K562 (cell line): Measurements from ENCODE around the gene MARCHF3. TPM values are rescaled to one million over a fixed set of nuclear protein-coding genes. Genes with fewer than 3 reads are reported as not detected.

Experiments used
- C11orf30 ChIP-seq: fragments of 450-650 bp; IDR thresholded peaks from 2 replicates; pipeline ENCODE4 v1.6.1; 2016; ENCODE audit warnings: low read depth, mild to moderate bottlenecking
- CREB1 ChIP-seq, 2 experiments: sonication (generic) in 1 of 2; formaldehyde crosslinking in 1 of 2; IDR thresholded peaks; 2 replicates each; pipeline versions ENCODE4 v1.6.1 to v1.8.0; 2012 to 2022; ENCODE audit warnings: inconsistent platforms in 1 of 2, mild to moderate bottlenecking in 1 of 2, missing genetic modification reagents in 1 of 2, moderate library complexity in 1 of 2
- FOXA1 ChIP-seq: fragments of 450-650 bp; IDR thresholded peaks from 2 replicates; pipeline ENCODE4 v1.6.1; 2016; ENCODE audit warnings: mild to moderate bottlenecking, borderline replicate concordance
- GATAD2A ChIP-seq: fragments of 450-650 bp; IDR thresholded peaks from 2 replicates; pipeline ENCODE4 v1.6.1; 2017
- MAZ ChIP-seq, 2 experiments: fragments of 450-650 bp in 1 of 2; sonication (generic) in 1 of 2; formaldehyde crosslinking; IDR thresholded peaks in 1 of 2; conservative IDR thresholded peaks in 1 of 2; 2 replicates each; pipeline versions ENCODE4 v1.4.0 to v1.5.0; 2020; ENCODE audit warnings: mild to moderate bottlenecking in 1 of 2, missing genetic modification reagents in 1 of 2
- MCM3 ChIP-seq: fragments of 450-650 bp; IDR thresholded peaks from 2 replicates; pipeline ENCODE4 v1.6.1; 2016
- NCOA2 ChIP-seq, 2 experiments: fragments of 450-650 bp; IDR thresholded peaks; 2 replicates each; pipeline ENCODE4 v1.6.1; 2018; ENCODE audit warnings: mild to moderate bottlenecking in 2 of 2, moderate library complexity in 1 of 2; ENCODE audit not compliant: partially characterized antibody in 2 of 2
- RAD51 ChIP-seq: fragments of 450-650 bp; IDR thresholded peaks from 2 replicates; pipeline ENCODE4 v1.7.1; 2016; ENCODE audit warnings: low read depth, mild to moderate bottlenecking, borderline replicate concordance
- SIN3A ChIP-seq, 2 experiments: fragments of 150-350 bp in 1 of 2; IDR thresholded peaks; 2 replicates each; pipeline ENCODE4 v1.6.1; 2011 to 2016; ENCODE audit warnings: borderline replicate concordance in 2 of 2, low read depth in 2 of 2, low read length in 2 of 2, mild to moderate bottlenecking in 2 of 2, moderate library complexity in 2 of 2; ENCODE audit not compliant: control insufficient read depth in 1 of 2
- SOX6 ChIP-seq: fragments of 450-650 bp; IDR thresholded peaks from 2 replicates; pipeline ENCODE4 v1.6.1; 2014; ENCODE audit warnings: mild to moderate bottlenecking
- TBP ChIP-seq: optimal IDR thresholded peaks from 2 replicates; pipeline ENCODE3; 2011; ENCODE audit warnings: low read depth, low read length, improper control_type of control experiment
- ZBTB11 ChIP-seq, 3 experiments: fragments of 200-800 bp in 1 of 3; fragments of 250-450 bp in 1 of 3; fragments of 450-650 bp in 1 of 3; sonication (Bioruptor Pico) in 1 of 3; sonication (Bioruptor generic) in 1 of 3; formaldehyde crosslinking in 1 of 3; IDR thresholded peaks; 2 replicates each; pipeline versions ENCODE4 v1.6.1 to v1.8.0; 2016 to 2022; ENCODE audit warnings: mild to moderate bottlenecking in 2 of 3, missing genetic modification characterization in 2 of 3, missing compliant biosample characterization in 1 of 3, moderate library complexity in 1 of 3
- ZKSCAN3 ChIP-seq: fragments of 250-450 bp; sonication (Bioruptor Pico); IDR thresholded peaks from 2 replicates; pipeline ENCODE4 v1.4.0; 2020
- polyA plus RNA-seq, 8 experiments: library from polyadenylated mRNA; depleted of rRNA in 4 of 8; stranded (reverse) in 5 of 8; unstranded in 3 of 8; fragments of >200 nt; fragmentation: Nextera tagmentation in 2 of 8; fragmentation: Illumina TruSeq in 1 of 8; extraction: Ambion mirVana in 2 of 8; extraction: Trizol in 1 of 8; gene quantifications; 2 replicates each; pipeline versions ENCODE4 v1.2.1 to v1.2.3, GENCODE V29; 2011 to 2014; ENCODE audit warnings: inconsistent platforms in 1 of 8, missing spikeins in 1 of 8
- total RNA-seq, 7 experiments: library from RNA; depleted of rRNA in 6 of 7; stranded (reverse); fragments of >200 nt in 6 of 7; fragmentation: Illumina TruSeq in 2 of 7; extraction: Trizol in 2 of 7; gene quantifications; 2 replicates each; pipeline versions ENCODE4 v1.2.1 to v1.2.3, GENCODE V29; 2011 to 2021; ENCODE audit warnings: low replicate concordance in 1 of 7
- TF ChIP-seq, protein P1 (sequence below), 2 experiments: fragments of 450-650 bp in 1 of 2; sonication (generic) in 1 of 2; formaldehyde crosslinking in 1 of 2; IDR thresholded peaks in 1 of 2; conservative IDR thresholded peaks in 1 of 2; 2 replicates each; pipeline versions ENCODE4 v1.6.1 to v1.8.1; 2016 to 2023; ENCODE audit warnings: mild to moderate bottlenecking in 2 of 2, moderate library complexity in 2 of 2, inconsistent platforms in 1 of 2, missing genetic modification reagents in 1 of 2
- TF ChIP-seq, protein P2 (sequence below), 3 experiments: IDR thresholded peaks in 2 of 3; conservative IDR thresholded peaks in 1 of 3; 2 replicates each; pipeline ENCODE4 v1.5.1; 2011 to 2012; ENCODE audit warnings: low read length in 3 of 3, mild to moderate bottlenecking in 3 of 3, control low read depth in 2 of 3, improper control_type of control experiment in 1 of 3, inconsistent platforms in 1 of 3, low read depth in 1 of 3, mixed read lengths in 1 of 3, moderate library complexity in 1 of 3; ENCODE audit not compliant: insufficient read depth in 2 of 3

MARCHF3 gene
- total and polyA plus RNA-seq, 9 of the 15 experiments (the other 6 are each of a cell fraction or from before 2014, with no cell fraction given): 5.6 to 37.4 (median 16.5) TPM

DNA sequence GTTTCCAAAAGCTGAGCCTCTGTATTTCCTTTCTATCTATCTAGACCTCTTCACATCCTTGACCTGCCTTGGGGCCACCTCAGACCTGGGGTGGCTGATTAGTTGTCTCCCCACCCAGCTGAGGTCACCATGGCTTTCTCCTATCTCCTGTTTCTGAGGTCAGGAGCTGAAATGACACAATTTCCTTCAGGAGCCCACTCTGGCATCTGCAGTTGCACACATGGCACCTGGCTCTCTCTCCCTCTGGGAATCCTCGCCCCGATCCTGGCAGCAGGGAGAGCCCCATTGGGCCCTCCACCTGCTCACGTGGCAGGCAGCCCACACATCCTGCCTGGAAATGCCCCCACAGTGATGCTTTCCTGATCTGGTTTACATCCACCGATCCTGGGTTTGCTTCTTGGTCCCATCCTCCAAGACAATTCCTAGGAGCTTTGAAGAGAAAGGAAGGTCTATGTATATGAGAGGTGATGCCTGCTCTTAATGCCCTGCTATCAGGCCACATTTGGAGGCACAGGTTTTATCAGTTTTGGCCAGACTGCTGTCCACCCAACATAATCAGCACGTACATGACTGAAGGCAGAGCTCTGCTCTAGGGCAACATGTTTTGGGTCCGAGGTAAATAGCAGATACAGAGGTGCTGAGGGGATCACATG lies 53.7 kb downstream of the MARCHF3 start (continued):
- TF ChIP-seq, protein P1, sequence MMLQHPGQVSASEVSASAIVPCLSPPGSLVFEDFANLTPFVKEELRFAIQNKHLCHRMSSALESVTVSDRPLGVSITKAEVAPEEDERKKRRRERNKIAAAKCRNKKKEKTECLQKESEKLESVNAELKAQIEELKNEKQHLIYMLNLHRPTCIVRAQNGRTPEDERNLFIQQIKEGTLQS (IDR thresholded peaks at IDR 0.05): peak; percentile 78
- TF ChIP-seq, protein P1 (CRISPR knock-in tag; conservative IDR thresholded peaks at IDR 0.05): peak; percentile 42; the same call in 1 of the 2 replicates
- TF ChIP-seq GATAD2A: peak; percentile 66; the same call in 1 of the 2 replicates
- TF ChIP-seq TBP: peak; percentile 46
- TF ChIP-seq MAZ (CRISPR knock-in tag; conservative IDR thresholded peaks at IDR 0.05 in 1 of 2, IDR thresholded peaks at IDR 0.05 in 1 of 2): no peak
- TF ChIP-seq, protein P2, sequence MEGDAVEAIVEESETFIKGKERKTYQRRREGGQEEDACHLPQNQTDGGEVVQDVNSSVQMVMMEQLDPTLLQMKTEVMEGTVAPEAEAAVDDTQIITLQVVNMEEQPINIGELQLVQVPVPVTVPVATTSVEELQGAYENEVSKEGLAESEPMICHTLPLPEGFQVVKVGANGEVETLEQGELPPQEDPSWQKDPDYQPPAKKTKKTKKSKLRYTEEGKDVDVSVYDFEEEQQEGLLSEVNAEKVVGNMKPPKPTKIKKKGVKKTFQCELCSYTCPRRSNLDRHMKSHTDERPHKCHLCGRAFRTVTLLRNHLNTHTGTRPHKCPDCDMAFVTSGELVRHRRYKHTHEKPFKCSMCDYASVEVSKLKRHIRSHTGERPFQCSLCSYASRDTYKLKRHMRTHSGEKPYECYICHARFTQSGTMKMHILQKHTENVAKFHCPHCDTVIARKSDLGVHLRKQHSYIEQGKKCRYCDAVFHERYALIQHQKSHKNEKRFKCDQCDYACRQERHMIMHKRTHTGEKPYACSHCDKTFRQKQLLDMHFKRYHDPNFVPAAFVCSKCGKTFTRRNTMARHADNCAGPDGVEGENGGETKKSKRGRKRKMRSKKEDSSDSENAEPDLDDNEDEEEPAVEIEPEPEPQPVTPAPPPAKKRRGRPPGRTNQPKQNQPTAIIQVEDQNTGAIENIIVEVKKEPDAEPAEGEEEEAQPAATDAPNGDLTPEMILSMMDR (IDR thresholded peaks at IDR 0.05 in 2 of 3, conservative IDR thresholded peaks at IDR 0.05 in 1 of 3; ENCODE audit: insufficient read depth in 2 of 3, low read depth in 1 of 3, low read length in 3 of 3): no peak
- TF ChIP-seq SIN3A (IDR thresholded peaks at IDR 0.05; ENCODE audit: borderline replicate concordance in 2 of 2, control insufficient read depth in 1 of 2, low read depth in 2 of 2, low read length in 2 of 2): no peak
- peak in 1 of 2 experiments; percentile 56 for TF ChIP-seq NCOA2 (IDR thresholded peaks at IDR 0.05; ENCODE audit: partially characterized antibody in 2 of 2)
- TF ChIP-seq ZBTB11 (CRISPR knock-in tag; IDR thresholded peaks at IDR 0.05): peak in 1 of 3 experiments; percentile 48; a peak in 1 of 6 replicates
- peak; percentile 12; the same call in 1 of the 2 replicates for TF ChIP-seq RAD51
- TF ChIP-seq SOX6: peak; percentile 80
- TF ChIP-seq CREB1 (IDR thresholded peaks at IDR 0.05): peak; percentile 52; the same call in 1 of the 2 replicates
- TF ChIP-seq CREB1 (CRISPR knock-in tag; IDR thresholded peaks at IDR 0.05): no peak
- TF ChIP-seq ZKSCAN3 (CRISPR knock-in tag): no peak
- TF ChIP-seq C11orf30: no peak
- TF ChIP-seq FOXA1: no peak
- TF ChIP-seq MCM3: no peak
